SH-SY5Y (cell line): Measurements from ENCODE around the gene CD48.

Experiments
- GATA2 ChIP-seq: IDR thresholded peaks from 2 replicates; pipeline ENCODE4 v1.6.1; 2011; ENCODE audit warnings: mild to moderate bottlenecking, low read depth, low read length
- GATA3 ChIP-seq: IDR thresholded peaks from 2 replicates; pipeline ENCODE4 v1.6.1; 2011; ENCODE audit warnings: low read depth, mild to moderate bottlenecking, low read length, moderate library complexity

- TF ChIP-seq GATA3 (no peak), GATA2 (no peak)
Observed at GRCh38 chr1:160724465-160725242, 13.0 kb upstream of the CD48 start.
